SK-N-SH treated with all-trans-retinoic acid at 6 μM for 48 hours (cell line): ENCODE results near the gene ANO6.

Experiments used
- ATAC-seq: fragments of 200-7000 bp; cut with Tn5 transposase; 3 replicates; pipeline ENCODE4 v1.9.1; 2020; ENCODE audit warnings: mild to moderate bottlenecking, moderate library complexity
- ARNTL ChIP-seq: fragments of 450-650 bp; formaldehyde crosslinking; IDR thresholded peaks from 2 replicates; pipeline ENCODE4 v1.5.0; 2020; ENCODE audit warnings: low read depth, mild to moderate bottlenecking, moderate library complexity, borderline replicate concordance
- BACH2 ChIP-seq: fragments of 250-450 bp; sonication (Bioruptor Pico); IDR thresholded peaks from 2 replicates; pipeline ENCODE4 v1.9.0; 2021; ENCODE audit warnings: mild to moderate bottlenecking, borderline replicate concordance
- CSDC2 ChIP-seq: fragments of 250-450 bp; sonication (Bioruptor Pico); IDR thresholded peaks from 2 replicates; pipeline ENCODE4 v1.5.0; 2020; ENCODE audit warnings: mild to moderate bottlenecking, moderate library complexity
- ESRRG ChIP-seq: fragments of 250-450 bp; sonication (Bioruptor Pico); IDR thresholded peaks from 2 replicates; pipeline ENCODE4 v1.6.1; 2021; ENCODE audit warnings: mild to moderate bottlenecking
- GLIS3 ChIP-seq: fragments of 250-450 bp; sonication (Bioruptor Pico); IDR thresholded peaks from 2 replicates; pipeline ENCODE4 v1.5.0; 2020; ENCODE audit warnings: mild to moderate bottlenecking, moderate library complexity
- ISL1 ChIP-seq: fragments of 250-450 bp; sonication (Bioruptor Pico); IDR thresholded peaks from 2 replicates; pipeline ENCODE4 v2.1.2; 2022; ENCODE audit warnings: mild to moderate bottlenecking, moderate library complexity
- OSR1 ChIP-seq: fragments of 250-450 bp; sonication (Bioruptor Pico); IDR thresholded peaks from 2 replicates; pipeline ENCODE4 v1.8.0; 2022; ENCODE audit warnings: moderate library complexity, mild to moderate bottlenecking, inconsistent platforms
- PPARA ChIP-seq: fragments of 250-450 bp; sonication (Bioruptor Pico); IDR thresholded peaks from 2 replicates; pipeline ENCODE4 v1.5.0; 2020; ENCODE audit warnings: mild to moderate bottlenecking, borderline replicate concordance
- RARB ChIP-seq: fragments of 250-450 bp; sonication (Bioruptor Pico); IDR thresholded peaks from 2 replicates; pipeline ENCODE4 v1.8.0; 2021; ENCODE audit warnings: mild to moderate bottlenecking, moderate library complexity
- SNAI2 ChIP-seq: fragments of 250-450 bp; sonication (Bioruptor Pico); IDR thresholded peaks from 2 replicates; pipeline ENCODE4 v1.5.0; 2020; ENCODE audit warnings: mild to moderate bottlenecking, moderate library complexity
- TCF4 ChIP-seq: fragments of 250-450 bp; sonication (Bioruptor Pico); IDR thresholded peaks from 2 replicates; pipeline ENCODE4 v1.8.0; 2021; ENCODE audit warnings: mild to moderate bottlenecking, moderate library complexity, borderline replicate concordance
- ZC3H10 ChIP-seq: fragments of 250-450 bp; sonication (Bioruptor Pico); IDR thresholded peaks from 2 replicates; pipeline ENCODE4 v1.5.1; 2021; ENCODE audit warnings: mild to moderate bottlenecking, moderate library complexity
- ZFP3 ChIP-seq: fragments of 250-450 bp; sonication (Bioruptor Pico); IDR thresholded peaks from 2 replicates; pipeline ENCODE4 v1.5.0; 2020; ENCODE audit warnings: mild to moderate bottlenecking, moderate library complexity
- ZFP30 ChIP-seq: fragments of 450-650 bp; formaldehyde crosslinking; IDR thresholded peaks from 2 replicates; pipeline ENCODE4 v1.5.0; 2022; ENCODE audit warnings: mild to moderate bottlenecking, moderate library complexity
- ZNF565 ChIP-seq: fragments of 450-650 bp; formaldehyde crosslinking; conservative IDR thresholded peaks from 2 replicates; pipeline ENCODE4 v1.5.0; 2020; ENCODE audit warnings: low read depth, mild to moderate bottlenecking, moderate library complexity
- ZNF70 ChIP-seq: fragments of 450-650 bp; formaldehyde crosslinking; IDR thresholded peaks from 2 replicates; pipeline ENCODE4 v1.5.0; 2020; ENCODE audit warnings: mild to moderate bottlenecking, moderate library complexity
- ZNF8 ChIP-seq: fragments of 450-650 bp; formaldehyde crosslinking; IDR thresholded peaks from 2 replicates; pipeline ENCODE4 v1.5.0; 2020; ENCODE audit warnings: mild to moderate bottlenecking, moderate library complexity
- TF ChIP-seq, protein P1 (sequence below): fragments of 250-450 bp; sonication (Bioruptor Pico); IDR thresholded peaks from 2 replicates; pipeline ENCODE4 v1.5.1; 2021; ENCODE audit warnings: mild to moderate bottlenecking, moderate library complexity
- TF ChIP-seq, protein P2 (sequence below): fragments of 250-450 bp; sonication (Bioruptor Pico); IDR thresholded peaks from 2 replicates; pipeline ENCODE4 v1.8.0; 2020; ENCODE audit warnings: mild to moderate bottlenecking, moderate library complexity, borderline replicate concordance
- TF ChIP-seq, protein P3 (sequence below): fragments of 250-450 bp; sonication (Bioruptor Pico); IDR thresholded peaks from 2 replicates; pipeline ENCODE4 v1.5.0; 2020; ENCODE audit warnings: mild to moderate bottlenecking, moderate library complexity
- TF ChIP-seq, protein P4 (sequence below): fragments of 250-450 bp; sonication (Bioruptor Pico); IDR thresholded peaks from 2 replicates; pipeline ENCODE4 v1.5.1; 2020; ENCODE audit warnings: low read depth, mild to moderate bottlenecking, moderate library complexity

ANO6 gene

DNA sequence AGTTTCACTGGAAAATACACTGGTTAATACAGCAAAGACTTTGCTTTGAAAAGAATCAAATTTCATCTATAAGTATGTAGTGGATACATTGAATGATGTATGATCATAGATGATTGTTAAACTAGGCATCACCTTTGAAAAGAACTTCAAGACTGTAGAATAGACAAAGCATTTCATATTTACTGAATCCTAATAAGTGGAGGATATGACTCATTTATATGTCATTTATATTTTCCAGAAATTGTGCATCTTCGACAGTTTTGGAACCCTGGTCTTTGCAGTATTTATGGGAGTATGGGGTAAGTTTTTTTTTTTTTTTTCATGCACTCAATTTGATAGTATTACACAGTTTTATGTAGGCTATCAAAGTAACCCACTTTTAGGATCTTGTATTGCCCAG, 161.9 kb downstream of the ANO6 start:
- TF ChIP-seq, protein P1, sequence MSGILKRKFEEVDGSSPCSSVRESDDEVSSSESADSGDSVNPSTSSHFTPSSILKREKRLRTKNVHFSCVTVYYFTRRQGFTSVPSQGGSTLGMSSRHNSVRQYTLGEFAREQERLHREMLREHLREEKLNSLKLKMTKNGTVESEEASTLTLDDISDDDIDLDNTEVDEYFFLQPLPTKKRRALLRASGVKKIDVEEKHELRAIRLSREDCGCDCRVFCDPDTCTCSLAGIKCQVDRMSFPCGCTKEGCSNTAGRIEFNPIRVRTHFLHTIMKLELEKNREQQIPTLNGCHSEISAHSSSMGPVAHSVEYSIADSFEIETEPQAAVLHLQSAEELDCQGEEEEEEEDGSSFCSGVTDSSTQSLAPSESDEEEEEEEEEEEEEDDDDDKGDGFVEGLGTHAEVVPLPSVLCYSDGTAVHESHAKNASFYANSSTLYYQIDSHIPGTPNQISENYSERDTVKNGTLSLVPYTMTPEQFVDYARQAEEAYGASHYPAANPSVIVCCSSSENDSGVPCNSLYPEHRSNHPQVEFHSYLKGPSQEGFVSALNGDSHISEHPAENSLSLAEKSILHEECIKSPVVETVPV (CRISPR knock-in tag) = no peak
- TF ChIP-seq CSDC2 (CRISPR knock-in tag) = no peak
- TF ChIP-seq ZC3H10 (CRISPR knock-in tag) = no peak
- TF ChIP-seq ISL1 (CRISPR knock-in tag) = no peak
- no peak for TF ChIP-seq ZNF565 (CRISPR knock-in tag)
- TF ChIP-seq, protein P2, sequence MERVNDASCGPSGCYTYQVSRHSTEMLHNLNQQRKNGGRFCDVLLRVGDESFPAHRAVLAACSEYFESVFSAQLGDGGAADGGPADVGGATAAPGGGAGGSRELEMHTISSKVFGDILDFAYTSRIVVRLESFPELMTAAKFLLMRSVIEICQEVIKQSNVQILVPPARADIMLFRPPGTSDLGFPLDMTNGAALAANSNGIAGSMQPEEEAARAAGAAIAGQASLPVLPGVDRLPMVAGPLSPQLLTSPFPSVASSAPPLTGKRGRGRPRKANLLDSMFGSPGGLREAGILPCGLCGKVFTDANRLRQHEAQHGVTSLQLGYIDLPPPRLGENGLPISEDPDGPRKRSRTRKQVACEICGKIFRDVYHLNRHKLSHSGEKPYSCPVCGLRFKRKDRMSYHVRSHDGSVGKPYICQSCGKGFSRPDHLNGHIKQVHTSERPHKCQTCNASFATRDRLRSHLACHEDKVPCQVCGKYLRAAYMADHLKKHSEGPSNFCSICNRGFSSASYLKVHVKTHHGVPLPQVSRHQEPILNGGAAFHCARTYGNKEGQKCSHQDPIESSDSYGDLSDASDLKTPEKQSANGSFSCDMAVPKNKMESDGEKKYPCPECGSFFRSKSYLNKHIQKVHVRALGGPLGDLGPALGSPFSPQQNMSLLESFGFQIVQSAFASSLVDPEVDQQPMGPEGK (CRISPR knock-in tag) = no peak
- TF ChIP-seq ZNF8 (CRISPR knock-in tag) = no peak
- no peak for TF ChIP-seq BACH2 (CRISPR knock-in tag)
- no peak for TF ChIP-seq SNAI2 (CRISPR knock-in tag)
- TF ChIP-seq TCF4 (CRISPR knock-in tag) = no peak
- TF ChIP-seq ESRRG (CRISPR knock-in tag) = no peak
- no peak for TF ChIP-seq ZFP3 (CRISPR knock-in tag)
- TF ChIP-seq OSR1 (CRISPR knock-in tag) = no peak
- TF ChIP-seq, protein P3, sequence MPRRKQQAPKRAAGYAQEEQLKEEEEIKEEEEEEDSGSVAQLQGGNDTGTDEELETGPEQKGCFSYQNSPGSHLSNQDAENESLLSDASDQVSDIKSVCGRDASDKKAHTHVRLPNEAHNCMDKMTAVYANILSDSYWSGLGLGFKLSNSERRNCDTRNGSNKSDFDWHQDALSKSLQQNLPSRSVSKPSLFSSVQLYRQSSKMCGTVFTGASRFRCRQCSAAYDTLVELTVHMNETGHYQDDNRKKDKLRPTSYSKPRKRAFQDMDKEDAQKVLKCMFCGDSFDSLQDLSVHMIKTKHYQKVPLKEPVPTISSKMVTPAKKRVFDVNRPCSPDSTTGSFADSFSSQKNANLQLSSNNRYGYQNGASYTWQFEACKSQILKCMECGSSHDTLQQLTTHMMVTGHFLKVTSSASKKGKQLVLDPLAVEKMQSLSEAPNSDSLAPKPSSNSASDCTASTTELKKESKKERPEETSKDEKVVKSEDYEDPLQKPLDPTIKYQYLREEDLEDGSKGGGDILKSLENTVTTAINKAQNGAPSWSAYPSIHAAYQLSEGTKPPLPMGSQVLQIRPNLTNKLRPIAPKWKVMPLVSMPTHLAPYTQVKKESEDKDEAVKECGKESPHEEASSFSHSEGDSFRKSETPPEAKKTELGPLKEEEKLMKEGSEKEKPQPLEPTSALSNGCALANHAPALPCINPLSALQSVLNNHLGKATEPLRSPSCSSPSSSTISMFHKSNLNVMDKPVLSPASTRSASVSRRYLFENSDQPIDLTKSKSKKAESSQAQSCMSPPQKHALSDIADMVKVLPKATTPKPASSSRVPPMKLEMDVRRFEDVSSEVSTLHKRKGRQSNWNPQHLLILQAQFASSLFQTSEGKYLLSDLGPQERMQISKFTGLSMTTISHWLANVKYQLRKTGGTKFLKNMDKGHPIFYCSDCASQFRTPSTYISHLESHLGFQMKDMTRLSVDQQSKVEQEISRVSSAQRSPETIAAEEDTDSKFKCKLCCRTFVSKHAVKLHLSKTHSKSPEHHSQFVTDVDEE (CRISPR knock-in tag) = no peak
- TF ChIP-seq ZNF70 (CRISPR knock-in tag) = no peak
- peak; percentile 61 for ATAC-seq

DNA sequence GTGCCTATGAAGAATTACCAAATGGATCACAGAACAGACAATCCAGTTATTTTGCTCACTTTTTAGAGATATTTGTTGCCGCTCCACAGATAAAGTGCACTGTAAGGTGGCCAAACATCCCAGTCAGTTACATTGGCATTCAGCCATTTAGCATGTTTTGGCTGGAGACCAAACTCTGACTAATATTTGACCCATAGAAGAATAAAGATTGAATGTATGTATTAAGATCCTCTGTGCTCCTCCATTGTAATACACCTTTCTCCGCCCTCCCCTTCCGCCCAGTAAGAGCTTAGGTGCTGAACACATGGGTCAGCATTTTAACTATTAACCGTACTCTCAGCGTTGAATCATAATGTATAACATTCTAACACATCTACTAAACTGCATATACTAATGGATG, 163.4 kb downstream of the ANO6 start:
- ATAC-seq = peak; percentile 64
- TF ChIP-seq PPARA = no peak
- TF ChIP-seq TCF4 (CRISPR knock-in tag) = no peak
- no peak for TF ChIP-seq SNAI2 (CRISPR knock-in tag)
- TF ChIP-seq ZC3H10 (CRISPR knock-in tag) = no peak
- TF ChIP-seq ZNF565 (CRISPR knock-in tag) = no peak
- TF ChIP-seq ZNF8 (CRISPR knock-in tag) = no peak
- no peak for TF ChIP-seq ESRRG (CRISPR knock-in tag)
- TF ChIP-seq RARB (CRISPR knock-in tag) = no peak
- no peak for TF ChIP-seq BACH2 (CRISPR knock-in tag)
- TF ChIP-seq ARNTL (CRISPR knock-in tag) = no peak
- no peak for TF ChIP-seq ZFP3 (CRISPR knock-in tag)
- no peak for TF ChIP-seq ZFP30 (CRISPR knock-in tag)

DNA sequence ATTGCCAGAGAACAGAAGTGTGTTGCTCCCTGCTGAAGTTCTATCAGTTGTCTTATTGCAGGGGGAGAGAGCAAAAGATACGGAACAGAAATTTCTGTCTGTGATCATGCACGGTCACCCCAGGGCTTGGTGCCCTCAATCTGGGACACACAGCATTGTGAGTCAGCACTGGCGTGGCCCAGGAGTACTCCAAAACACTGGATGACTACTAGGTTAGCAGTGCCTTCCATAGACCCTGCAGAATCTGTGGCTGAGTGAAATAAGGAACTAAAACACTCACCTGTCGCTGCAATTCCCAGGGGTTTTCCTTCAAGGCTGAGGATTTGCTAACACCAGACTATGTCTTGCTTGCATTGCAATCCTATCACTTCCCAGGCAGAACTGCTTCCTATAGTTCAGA, 165.5 kb downstream of the ANO6 start:
- TF ChIP-seq, protein P4, sequence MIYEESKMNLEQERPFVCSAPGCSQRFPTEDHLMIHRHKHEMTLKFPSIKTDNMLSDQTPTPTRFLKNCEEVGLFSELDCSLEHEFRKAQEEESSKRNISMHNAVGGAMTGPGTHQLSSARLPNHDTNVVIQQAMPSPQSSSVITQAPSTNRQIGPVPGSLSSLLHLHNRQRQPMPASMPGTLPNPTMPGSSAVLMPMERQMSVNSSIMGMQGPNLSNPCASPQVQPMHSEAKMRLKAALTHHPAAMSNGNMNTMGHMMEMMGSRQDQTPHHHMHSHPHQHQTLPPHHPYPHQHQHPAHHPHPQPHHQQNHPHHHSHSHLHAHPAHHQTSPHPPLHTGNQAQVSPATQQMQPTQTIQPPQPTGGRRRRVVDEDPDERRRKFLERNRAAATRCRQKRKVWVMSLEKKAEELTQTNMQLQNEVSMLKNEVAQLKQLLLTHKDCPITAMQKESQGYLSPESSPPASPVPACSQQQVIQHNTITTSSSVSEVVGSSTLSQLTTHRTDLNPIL (CRISPR knock-in tag) = no peak
- TF ChIP-seq SNAI2 (CRISPR knock-in tag) (no peak), PPARA (no peak), BACH2 (CRISPR knock-in tag) (no peak)
- ATAC-seq = no peak

DNA sequence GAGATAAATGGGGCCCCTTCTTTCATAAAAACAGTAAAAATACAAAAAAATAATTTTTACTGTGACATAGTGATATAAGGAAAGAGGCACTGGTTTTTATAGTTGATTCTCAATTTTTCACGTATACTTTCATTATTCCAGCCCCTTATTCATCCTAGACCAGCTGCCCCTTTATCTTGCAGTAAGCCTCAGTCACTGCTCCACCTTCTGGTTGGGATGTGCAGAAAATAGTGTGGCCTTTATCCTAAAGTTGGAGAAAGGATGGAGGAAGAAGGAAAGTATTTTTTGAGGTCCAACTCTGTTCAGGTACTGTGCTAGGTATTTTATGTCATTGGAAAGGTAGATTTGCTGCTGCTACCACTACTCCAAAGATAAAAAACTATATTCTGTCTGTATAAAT, 172.7 kb downstream of the ANO6 start:
- peak; percentile 91 for ATAC-seq
- no peak for TF ChIP-seq ZFP30 (CRISPR knock-in tag)
- TF ChIP-seq ISL1 (CRISPR knock-in tag) = no peak
- TF ChIP-seq, protein P1 (CRISPR knock-in tag) = no peak
- TF ChIP-seq BACH2 (CRISPR knock-in tag) = no peak
- no peak for TF ChIP-seq GLIS3
- TF ChIP-seq CSDC2 (CRISPR knock-in tag) = no peak
- no peak for TF ChIP-seq ESRRG (CRISPR knock-in tag)
- TF ChIP-seq ZNF8 (CRISPR knock-in tag) = no peak
- TF ChIP-seq ZNF70 (CRISPR knock-in tag) = no peak
- TF ChIP-seq, protein P2 (CRISPR knock-in tag) = no peak
- no peak for TF ChIP-seq ARNTL (CRISPR knock-in tag)
- no peak for TF ChIP-seq RARB (CRISPR knock-in tag)
- no peak for TF ChIP-seq SNAI2 (CRISPR knock-in tag)
- TF ChIP-seq, protein P4 (CRISPR knock-in tag) = no peak
